IMR-90 (cell line): ENCODE results near the gene ARHGAP8. TPM values are rescaled to one million over a fixed set of nuclear protein-coding genes. Genes with fewer than 3 reads are reported as not detected.

Experiments
- ATAC-seq: fragments of 200-7000 bp; cut with Tn5 transposase; 2 replicates; pipeline ENCODE4 v1.9.1; 2020; ENCODE audit warnings: low read depth, mild to moderate bottlenecking, moderate library complexity
- BruUV-seq: library from RNA; stranded (reverse); fragments of 400-500 nt; replicated peaks from 2 replicates; lab custom pipeline; 2021; lab: Mats Ljungman, UMichigan
- CTCF ChIA-PET: fragments of 300-600 bp; formaldehyde crosslinking; extraction: SDS; loops from one replicate; lab custom pipeline; 2021; ENCODE audit warnings: antibody characterized with exemption; lab: Yijun Ruan, JAX
- POLR2A ChIA-PET: fragments of 300-600 bp; sonication (Branson Sonifier 250); formaldehyde crosslinking; loops from one replicate; lab custom pipeline; 2022; ENCODE audit warnings: antibody characterized with exemption; ENCODE audit not compliant: unreplicated experiment; lab: Charles Lee
- DNase-seq: peaks from one replicate; pipeline ENCODE4 v3.0.0; 2013
- H2AFZ ChIP-seq: replicated peaks from 2 replicates; pipeline ENCODE3; 2013; ENCODE audit warnings: low read length, mild to moderate bottlenecking; ENCODE audit not compliant: poor library complexity
- H2AK5ac ChIP-seq: 2 replicates; pipeline ENCODE4 v1.6.1; 2013; ENCODE audit warnings: low read depth, low read length, inconsistent platforms
- H2AK9ac ChIP-seq: replicated peaks from 2 replicates; pipeline ENCODE3; 2013; ENCODE audit warnings: mild to moderate bottlenecking, low read depth, low read length, moderate library complexity; ENCODE audit not compliant: poor library complexity
- H2BK120ac ChIP-seq: 2 replicates; pipeline ENCODE4 v1.6.1; 2013; ENCODE audit warnings: low read depth, low read length, inconsistent platforms
- H2BK15ac ChIP-seq: 3 replicates; pipeline ENCODE4 v1.6.1; 2013; ENCODE audit warnings: low read depth, low read length, inconsistent platforms
- H2BK20ac ChIP-seq: 2 replicates; pipeline ENCODE4 v1.6.1; 2013; ENCODE audit warnings: low read depth, mild to moderate bottlenecking, inconsistent platforms, low read length, moderate library complexity
- H2BK5ac ChIP-seq: 2 replicates; pipeline ENCODE4 v1.6.1; 2013; ENCODE audit warnings: mild to moderate bottlenecking, low read depth, low read length, inconsistent platforms; ENCODE audit not compliant: poor library complexity, severe bottlenecking
- H3K14ac ChIP-seq: replicated peaks from 2 replicates; pipeline ENCODE4 v1.6.1; 2013; ENCODE audit warnings: low read depth, low read length, inconsistent platforms
- H3K18ac ChIP-seq: 2 replicates; pipeline ENCODE4 v1.6.1; 2013; ENCODE audit warnings: low read depth, low read length, control low read depth
- H3K23ac ChIP-seq: 2 replicates; pipeline ENCODE4 v1.6.1; 2013; ENCODE audit warnings: low read depth, low read length, inconsistent platforms
- H3K27ac ChIP-seq: 2 replicates; pipeline ENCODE4 v1.5.1; 2013; ENCODE audit warnings: mild to moderate bottlenecking, control low read depth, low read length; ENCODE audit not compliant: insufficient read depth
- H3K27me3 ChIP-seq: 2 replicates; pipeline ENCODE4 v1.6.1; 2013; ENCODE audit warnings: low read length; ENCODE audit not compliant: control insufficient read depth, insufficient read depth
- H3K36me3 ChIP-seq: 2 replicates; pipeline ENCODE4 v1.6.1; 2013; ENCODE audit warnings: low read length, mixed read lengths; ENCODE audit not compliant: control insufficient read depth, insufficient read depth
- H3K4ac ChIP-seq: 2 replicates; pipeline ENCODE4 v1.6.1; 2013; ENCODE audit warnings: low read depth, low read length, inconsistent platforms
- H3K4me1 ChIP-seq: 2 replicates; pipeline ENCODE4 v1.6.1; 2013; ENCODE audit warnings: low read length, mixed read lengths; ENCODE audit not compliant: control insufficient read depth, insufficient read depth
- H3K4me2 ChIP-seq: 2 replicates; pipeline ENCODE4 v1.6.1; 2013; ENCODE audit warnings: low read depth, mild to moderate bottlenecking, control low read depth, low read length, moderate library complexity
- H3K4me3 ChIP-seq: 2 replicates; pipeline ENCODE4 v1.5.1; 2013; ENCODE audit warnings: low read depth, mild to moderate bottlenecking, control low read depth, low read length, moderate library complexity; ENCODE audit not compliant: insufficient read depth
- H3K56ac ChIP-seq: 2 replicates; pipeline ENCODE4 v1.6.1; 2013; ENCODE audit warnings: low read length, inconsistent platforms; ENCODE audit not compliant: insufficient read depth; ENCODE audit errors: extremely low read depth
- H3K79me1 ChIP-seq, 2 experiments: 2 replicates each; pipeline ENCODE4 v1.6.1; 2013; ENCODE audit warnings: low read length in 2 of 2, inconsistent platforms in 1 of 2, low read depth in 1 of 2
- H3K9ac ChIP-seq: 2 replicates; pipeline ENCODE4 v1.6.1; 2013; ENCODE audit warnings: low read depth, low read length, control low read depth
- H3K9me1 ChIP-seq: 2 replicates; pipeline ENCODE4 v1.6.1; 2013; ENCODE audit warnings: low read length, inconsistent platforms; ENCODE audit not compliant: insufficient read depth
- H3K9me3 ChIP-seq: 2 replicates; pipeline ENCODE4 v1.6.1; 2013; ENCODE audit warnings: low read length; ENCODE audit not compliant: control insufficient read depth, insufficient read depth
- H4K20me1 ChIP-seq: 2 replicates; pipeline ENCODE4 v1.6.1; 2013; ENCODE audit warnings: low read length, inconsistent platforms; ENCODE audit not compliant: insufficient read depth
- H4K5ac ChIP-seq: 2 replicates; pipeline ENCODE4 v1.6.1; 2013; ENCODE audit warnings: mild to moderate bottlenecking, low read depth, low read length, control low read depth
- H4K8ac ChIP-seq, 2 experiments: 2 replicates each; pipeline ENCODE4 v1.6.1; 2013; ENCODE audit warnings: low read depth in 2 of 2, low read length in 2 of 2, control low read depth in 1 of 2, inconsistent platforms in 1 of 2
- H4K91ac ChIP-seq: 2 replicates; pipeline ENCODE4 v1.6.1; 2013; ENCODE audit warnings: low read depth, low read length, inconsistent platforms; ENCODE audit not compliant: insufficient read depth
- BHLHE40 ChIP-seq: fragments of 150-350 bp; IDR thresholded peaks from 2 replicates; pipeline ENCODE4 v1.6.1; 2016; ENCODE audit warnings: mild to moderate bottlenecking, low read depth, low read length
- CEBPB ChIP-seq: IDR thresholded peaks from 2 replicates; pipeline ENCODE4 v1.6.1; 2012; ENCODE audit warnings: low read depth, low read length, improper control_type of control experiment
- CHD1 ChIP-seq: IDR thresholded peaks from 2 replicates; pipeline ENCODE4 v1.6.1; 2012; ENCODE audit warnings: low read depth, low read length, improper control_type of control experiment
- ELK1 ChIP-seq: fragments of 150-350 bp; IDR thresholded peaks from 2 replicates; pipeline ENCODE4 v1.6.1; 2016; ENCODE audit warnings: low read depth, mild to moderate bottlenecking, low read length, moderate library complexity, borderline replicate concordance
- FOS ChIP-seq: fragments of 150-350 bp; IDR thresholded peaks from 2 replicates; pipeline ENCODE4 v1.6.1; 2016; ENCODE audit warnings: low read depth, low read length
- MAFK ChIP-seq: IDR thresholded peaks from 2 replicates; pipeline ENCODE4 v1.6.1; 2012; ENCODE audit warnings: low read depth, low read length, improper control_type of control experiment
- MXI1 ChIP-seq: IDR thresholded peaks from 2 replicates; pipeline ENCODE4 v1.6.1; 2012; ENCODE audit warnings: low read depth, mild to moderate bottlenecking, low read length, moderate library complexity, borderline replicate concordance
- RCOR1 ChIP-seq: IDR thresholded peaks from 2 replicates; pipeline ENCODE4 v1.6.1; 2012; ENCODE audit warnings: mild to moderate bottlenecking, low read length, improper control_type of control experiment; ENCODE audit not compliant: insufficient replicate concordance
- RFX5 ChIP-seq: IDR thresholded peaks from 2 replicates; pipeline ENCODE4 v1.8.0; 2012; ENCODE audit warnings: low read depth, mild to moderate bottlenecking, low read length, moderate library complexity
- SMC3 ChIP-seq: fragments of 150-350 bp; IDR thresholded peaks from 2 replicates; pipeline ENCODE4 v1.6.1; 2016; ENCODE audit warnings: low read depth, mild to moderate bottlenecking, antibody characterized with exemption, low read length, moderate library complexity
- WGBS, 2 experiments: methylation state at CpG; one replicate each; pipeline versions ENCODE4 v1.1.5 to v1.1.7; 2013; ENCODE audit warnings: missing lambda C conversion rate in 2 of 2; ENCODE audit not compliant: insufficient read length in 1 of 2; ENCODE audit errors: extremely low coverage in 2 of 2; 5-methylcytosine and 5-hydroxymethylcytosine counted together
- dilution Hi-C: fragments of 300-500 bp; cut with HindIII; formaldehyde crosslinking; loops from one replicate; pipeline ENCODE4 v1.14.3; 2018; ENCODE audit warnings: low sequenced_read_pairs; ENCODE audit not compliant: unreplicated experiment
- in situ Hi-C: fragments of 300-500 bp; cut with MboI; formaldehyde crosslinking; loops from 3 replicates; pipeline ENCODE4 v1.14.3; 2019; ENCODE audit warnings: low sequenced_read_pairs, inconsistent platforms, mixed read lengths
- intact Hi-C: fragments of 100-400 bp; cut with micrococcal nuclease; formaldehyde crosslinking; loops from 2 replicates; pipeline ENCODE4 v1.10.0; 2022
- polyA plus RNA-seq, 3 experiments: library from polyadenylated mRNA; depleted of rRNA; stranded (reverse); fragments of >200 nt; gene quantifications; 2 replicates each; pipeline ENCODE4 v1.2.3, GENCODE V29; 2012; ENCODE audit warnings: low replicate concordance in 1 of 3
- total RNA-seq: library from RNA; depleted of rRNA; stranded (reverse); fragments of >200 nt; gene quantifications from 2 replicates; pipeline ENCODE4 v1.2.3, GENCODE V29; 2012
- TF ChIP-seq, protein P1 (sequence below): fragments of 150-350 bp; IDR thresholded peaks from 2 replicates; pipeline ENCODE4 v1.6.1; 2017; ENCODE audit warnings: mild to moderate bottlenecking, antibody characterized with exemption, low read length, low read depth
- TF ChIP-seq, protein P2 (sequence below): conservative IDR thresholded peaks from 2 replicates; pipeline ENCODE4 v1.5.1; 2012; ENCODE audit warnings: mild to moderate bottlenecking, low read depth, low read length, improper control_type of control experiment

Gene ARHGAP8
- total and polyA plus RNA-seq, 2 of the 4 experiments (the other 2 are of a cell fraction), result 0.18 to 0.21 TPM

- dilution Hi-C loops, result no loop called here
Measured at GRCh38 chr22:44813416-44813815, 61.0 kb downstream of the ARHGAP8 start.

More at GRCh38 chr22:44813416-44813815, 61.0 kb downstream of the ARHGAP8 start:
- ATAC-seq (no peak), DNase-seq (no peak)
- no peak overlapping the region for H3K4me3 ChIP-seq
- no peaks in the 10 kb centered on the region for H3K4me1 ChIP-seq
- no peak overlapping the region for H4K5ac ChIP-seq
- intact Hi-C loops (no loop called here), in situ Hi-C loops (no loop called here)
- no peak overlapping the region for H3K14ac ChIP-seq
- no peak overlapping the region for H2BK120ac ChIP-seq
- no peaks in the 10 kb centered on the region for H3K36me3 ChIP-seq
- no peak overlapping the region for H2BK15ac ChIP-seq
- H2AK5ac ChIP-seq, result no peak overlapping the region
- H3K27ac ChIP-seq, result no peak overlapping the region
- H3K4ac ChIP-seq, result no peak overlapping the region
- H3K18ac ChIP-seq, result no peak overlapping the region
- H2BK5ac ChIP-seq, result no peak overlapping the region
- H3K56ac ChIP-seq, result no peak overlapping the region
- TF ChIP-seq RCOR1, result no peak
- TF ChIP-seq ELK1, result no peak
- TF ChIP-seq CEBPB, result no peak
- TF ChIP-seq, protein P1, sequence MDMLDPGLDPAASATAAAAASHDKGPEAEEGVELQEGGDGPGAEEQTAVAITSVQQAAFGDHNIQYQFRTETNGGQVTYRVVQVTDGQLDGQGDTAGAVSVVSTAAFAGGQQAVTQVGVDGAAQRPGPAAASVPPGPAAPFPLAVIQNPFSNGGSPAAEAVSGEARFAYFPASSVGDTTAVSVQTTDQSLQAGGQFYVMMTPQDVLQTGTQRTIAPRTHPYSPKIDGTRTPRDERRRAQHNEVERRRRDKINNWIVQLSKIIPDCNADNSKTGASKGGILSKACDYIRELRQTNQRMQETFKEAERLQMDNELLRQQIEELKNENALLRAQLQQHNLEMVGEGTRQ, result no peak
- TF ChIP-seq SMC3, result no peak
- TF ChIP-seq, protein P2, sequence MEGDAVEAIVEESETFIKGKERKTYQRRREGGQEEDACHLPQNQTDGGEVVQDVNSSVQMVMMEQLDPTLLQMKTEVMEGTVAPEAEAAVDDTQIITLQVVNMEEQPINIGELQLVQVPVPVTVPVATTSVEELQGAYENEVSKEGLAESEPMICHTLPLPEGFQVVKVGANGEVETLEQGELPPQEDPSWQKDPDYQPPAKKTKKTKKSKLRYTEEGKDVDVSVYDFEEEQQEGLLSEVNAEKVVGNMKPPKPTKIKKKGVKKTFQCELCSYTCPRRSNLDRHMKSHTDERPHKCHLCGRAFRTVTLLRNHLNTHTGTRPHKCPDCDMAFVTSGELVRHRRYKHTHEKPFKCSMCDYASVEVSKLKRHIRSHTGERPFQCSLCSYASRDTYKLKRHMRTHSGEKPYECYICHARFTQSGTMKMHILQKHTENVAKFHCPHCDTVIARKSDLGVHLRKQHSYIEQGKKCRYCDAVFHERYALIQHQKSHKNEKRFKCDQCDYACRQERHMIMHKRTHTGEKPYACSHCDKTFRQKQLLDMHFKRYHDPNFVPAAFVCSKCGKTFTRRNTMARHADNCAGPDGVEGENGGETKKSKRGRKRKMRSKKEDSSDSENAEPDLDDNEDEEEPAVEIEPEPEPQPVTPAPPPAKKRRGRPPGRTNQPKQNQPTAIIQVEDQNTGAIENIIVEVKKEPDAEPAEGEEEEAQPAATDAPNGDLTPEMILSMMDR, result no peak
- TF ChIP-seq MXI1, result no peak
- no peak for TF ChIP-seq FOS
- TF ChIP-seq RFX5, result no peak
- no peak for TF ChIP-seq MAFK
- no peak for TF ChIP-seq CHD1
- no peak for TF ChIP-seq BHLHE40
- H4K8ac ChIP-seq, result no peak overlapping the region
- no peak overlapping the region for H3K23ac ChIP-seq
- no peak overlapping the region for H3K9ac ChIP-seq
- H2BK20ac ChIP-seq, result no peak overlapping the region
- H4K20me1 ChIP-seq, result no peaks in the 10 kb centered on the region
- CTCF ChIA-PET, result no interaction called here
- no peak overlapping the region for H2AK9ac ChIP-seq
- H3K27me3 ChIP-seq, result peaks cover 8% of the 10 kb centered on the region; the same call in 1 of the 2 replicates
- H3K9me1 ChIP-seq, result no peaks in the 10 kb centered on the region
- no peaks in the 10 kb centered on the region for H3K79me1 ChIP-seq
- H4K91ac ChIP-seq, result no peak overlapping the region
- peaks cover 3% of the 10 kb centered on the region; the same call in 1 of the 2 replicates for H3K9me3 ChIP-seq
- no peak overlapping the region for H2AFZ ChIP-seq
- H3K4me2 ChIP-seq, result no peak overlapping the region
- BruUV-seq, result no TSS peak
- POLR2A ChIA-PET, result no interaction called here
- 23 to 50% methylated on average over 1 to 2 of the region's 2 CpGs for WGBS, 2 experiments
